CD4-positive, alpha-beta T cell (primary cell): ENCODE data around the gene LRRC2. TPM values are rescaled to one million over a fixed set of nuclear protein-coding genes. Genes with fewer than 3 reads are reported as not detected.
"Not testable (repeated sequence)": the region's sequence is repeated elsewhere in the genome, so short reads cannot be mapped to it uniquely, and the experiment has no call there.

ENCODE experiments used
- ATAC-seq: fragments of 200-7000 bp; cut with Tn5 transposase; one replicate; pipeline ENCODE4 v1.10.0; 2022; ENCODE audit warnings: mild to moderate bottlenecking; ENCODE audit not compliant: poor library complexity
- CTCF ChIA-PET: fragments of 350-600 bp; sonication (Branson Sonifier 250); formaldehyde crosslinking; loops from one replicate; lab custom pipeline; 2021; ENCODE audit warnings: antibody characterized with exemption, inconsistent platforms; lab: Charles Lee
- POLR2A ChIA-PET: fragments of 350-600 bp; sonication (Branson Sonifier 250); formaldehyde crosslinking; loops from one replicate; lab custom pipeline; 2021; ENCODE audit warnings: antibody characterized with exemption, inconsistent platforms; lab: Charles Lee
- DNase-seq, 14 experiments: peaks; one replicate each; pipeline ENCODE4 v3.0.0-alpha.2; 2013 to 2020; ENCODE audit warnings: mixed read lengths in 2 of 14
- H3K27ac ChIP-seq, 2 donors: one replicate each; pipeline versions ENCODE4 v1.5.1 to v1.7.0; 2013; ENCODE audit warnings: low read length in 2 of 2, low read depth in 1 of 2, mild to moderate bottlenecking in 1 of 2
- H3K27me3 ChIP-seq, 2 experiments: 1 replicate in 1 of 2; 2 replicates in 1 of 2; pipeline versions ENCODE4 v1.6.1 to v1.7.0; 2013; ENCODE audit warnings: low read length in 2 of 2, control low read depth in 1 of 2, mild to moderate bottlenecking in 1 of 2, moderate library complexity in 1 of 2; ENCODE audit not compliant: insufficient read depth in 2 of 2, control insufficient read depth in 1 of 2
- H3K36me3 ChIP-seq: one replicate; pipeline ENCODE4 v1.6.1; 2013; ENCODE audit warnings: low read length, control low read depth; ENCODE audit not compliant: insufficient read depth
- H3K4me1 ChIP-seq: one replicate; pipeline ENCODE4 v1.6.1; 2013; ENCODE audit warnings: low read length, control low read depth; ENCODE audit not compliant: insufficient read depth
- H3K4me3 ChIP-seq: one replicate; pipeline ENCODE4 v1.5.1; 2013; ENCODE audit warnings: mild to moderate bottlenecking, low read length, moderate library complexity
- H3K9me3 ChIP-seq, 2 experiments: 1 replicate in 1 of 2; 2 replicates in 1 of 2; pipeline versions ENCODE4 v1.6.1 to v1.7.0; 2013; ENCODE audit warnings: low read length in 2 of 2, mild to moderate bottlenecking in 2 of 2, control low read depth in 1 of 2, moderate library complexity in 1 of 2; ENCODE audit not compliant: control insufficient read depth in 1 of 2, insufficient read depth in 1 of 2
- H3K27ac Mint-ChIP-seq: one replicate; pipeline ENCODE4 v1.8.0; 2020; ENCODE audit warnings: mixed read lengths
- H3K27me3 Mint-ChIP-seq: one replicate; pipeline ENCODE4 v1.8.0; 2021; ENCODE audit warnings: mixed read lengths
- H3K36me3 Mint-ChIP-seq: one replicate; pipeline ENCODE4 v1.8.0; 2021; ENCODE audit warnings: low read depth, mixed read lengths
- H3K4me1 Mint-ChIP-seq: one replicate; pipeline ENCODE4 v1.8.0; 2021; ENCODE audit warnings: low read depth, mixed read lengths
- H3K4me3 Mint-ChIP-seq: one replicate; pipeline ENCODE4 v1.8.0; 2020; ENCODE audit warnings: mild to moderate bottlenecking, mixed read lengths
- H3K9me3 Mint-ChIP-seq: one replicate; pipeline ENCODE4 v1.8.0; 2020; ENCODE audit warnings: mixed read lengths
- intact Hi-C, 2 experiments: fragments of 100-400 bp; cut with DNase I in 1 of 2; cut with micrococcal nuclease in 1 of 2; formaldehyde crosslinking; loops; one replicate each; pipeline versions ENCODE4 v1.15.1 to v1.9.0; 2023 to 2025; cut with DNase I, micrococcal nuclease
- total RNA-seq, 174 experiments: library from RNA in 2 of 174; stranded (reverse) in 2 of 174; gene quantifications; one replicate each; pipeline ENCODE4 v1.2.3 and lab custom pipeline; 2021 to 2026
- TF ChIP-seq, protein P1 (sequence below): fragments of 200-600 bp; IDR thresholded peaks from one replicate; pipeline ENCODE4 v1.8.0; 2022; ENCODE audit warnings: antibody characterized with exemption, mild to moderate bottlenecking

LRRC2 gene
- total RNA-seq, 2 experiments from 2014 or later = 0.59 to 0.91 TPM

DNA sequence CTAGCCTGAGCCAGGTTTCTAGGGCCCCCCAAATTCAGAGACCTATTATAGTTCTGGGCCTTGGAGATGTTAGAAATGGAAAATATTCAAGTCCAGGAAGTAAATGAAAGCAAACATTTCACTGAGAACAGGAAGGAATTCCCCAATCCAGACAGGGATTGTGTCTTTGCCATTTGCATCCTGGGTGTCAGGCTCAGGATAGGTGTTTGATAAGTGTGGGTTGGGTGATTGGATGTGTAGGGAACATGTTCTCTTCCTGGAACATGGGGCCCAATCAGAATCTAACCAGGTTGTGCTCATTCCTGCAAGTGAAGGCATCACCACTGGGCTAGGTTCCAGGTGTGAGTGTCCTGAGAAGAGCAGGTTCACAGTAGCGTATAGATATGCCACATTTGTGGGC, 14.6 kb upstream of the LRRC2 start:
- H3K4me1 ChIP-seq = no peaks in the 10 kb centered on the region
- no peak overlapping the region for H3K4me3 Mint-ChIP-seq
- H3K27ac Mint-ChIP-seq = no peak overlapping the region
- no peaks in the 10 kb centered on the region for H3K27me3 ChIP-seq
- H3K36me3 ChIP-seq = no peaks in the 10 kb centered on the region
- no peak for ATAC-seq
- no peak overlapping the region for H3K4me3 ChIP-seq
- no peaks in the 10 kb centered on the region for H3K9me3 Mint-ChIP-seq
- no peak for DNase-seq
- no peak overlapping the region for H3K27ac ChIP-seq
- TF ChIP-seq, protein P1, sequence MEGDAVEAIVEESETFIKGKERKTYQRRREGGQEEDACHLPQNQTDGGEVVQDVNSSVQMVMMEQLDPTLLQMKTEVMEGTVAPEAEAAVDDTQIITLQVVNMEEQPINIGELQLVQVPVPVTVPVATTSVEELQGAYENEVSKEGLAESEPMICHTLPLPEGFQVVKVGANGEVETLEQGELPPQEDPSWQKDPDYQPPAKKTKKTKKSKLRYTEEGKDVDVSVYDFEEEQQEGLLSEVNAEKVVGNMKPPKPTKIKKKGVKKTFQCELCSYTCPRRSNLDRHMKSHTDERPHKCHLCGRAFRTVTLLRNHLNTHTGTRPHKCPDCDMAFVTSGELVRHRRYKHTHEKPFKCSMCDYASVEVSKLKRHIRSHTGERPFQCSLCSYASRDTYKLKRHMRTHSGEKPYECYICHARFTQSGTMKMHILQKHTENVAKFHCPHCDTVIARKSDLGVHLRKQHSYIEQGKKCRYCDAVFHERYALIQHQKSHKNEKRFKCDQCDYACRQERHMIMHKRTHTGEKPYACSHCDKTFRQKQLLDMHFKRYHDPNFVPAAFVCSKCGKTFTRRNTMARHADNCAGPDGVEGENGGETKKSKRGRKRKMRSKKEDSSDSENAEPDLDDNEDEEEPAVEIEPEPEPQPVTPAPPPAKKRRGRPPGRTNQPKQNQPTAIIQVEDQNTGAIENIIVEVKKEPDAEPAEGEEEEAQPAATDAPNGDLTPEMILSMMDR = no peak
- no peaks in the 10 kb centered on the region for H3K9me3 ChIP-seq
- CTCF ChIA-PET = no interaction called here
- H3K4me1 Mint-ChIP-seq = peaks cover 11% of the 10 kb centered on the region
- no peaks in the 10 kb centered on the region for H3K27me3 Mint-ChIP-seq
- intact Hi-C loops = no loop called here
- H3K36me3 Mint-ChIP-seq = no peaks in the 10 kb centered on the region
- POLR2A ChIA-PET = no interaction called here

DNA sequence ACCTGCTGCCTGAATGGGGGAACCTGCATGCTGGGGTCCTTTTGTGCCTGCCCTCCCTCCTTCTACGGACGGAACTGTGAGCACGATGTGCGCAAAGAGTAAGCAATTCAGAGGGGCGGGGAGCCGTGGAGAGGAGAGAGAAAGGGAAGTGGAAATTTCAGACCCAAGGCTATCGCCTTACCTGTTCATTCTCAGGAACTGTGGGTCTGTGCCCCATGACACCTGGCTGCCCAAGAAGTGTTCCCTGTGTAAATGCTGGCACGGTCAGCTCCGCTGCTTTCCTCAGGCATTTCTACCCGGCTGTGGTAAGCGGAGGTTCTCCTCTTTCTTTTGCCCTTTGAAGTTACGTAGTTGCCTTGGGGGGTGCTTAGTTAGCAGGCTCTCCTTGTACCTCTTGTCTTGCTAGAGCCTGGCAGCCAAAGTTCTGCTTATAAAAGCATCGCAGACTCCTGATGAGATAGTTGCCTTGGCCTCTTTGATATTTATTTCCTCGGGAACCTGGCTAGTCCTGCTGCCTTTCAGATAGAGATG, 13.7 kb upstream of the LRRC2 start:
- Histone ChIP-seq H3K9me3 (no peaks in the 10 kb centered on the region), H3K4me1 (no peaks in the 10 kb centered on the region), H3K4me3 (no peak overlapping the region), H3K27me3 (peaks cover 0 to 2% of the 10 kb centered on the region in 2 experiments), H3K27ac (no peak overlapping the region), H3K36me3 (no peaks in the 10 kb centered on the region)
- Mint-ChIP-seq H3K27me3 (no peaks in the 10 kb centered on the region), H3K4me1 (peaks cover 11% of the 10 kb centered on the region), H3K9me3 (no peaks in the 10 kb centered on the region), H3K27ac (no peak overlapping the region), H3K4me3 (no peak overlapping the region), H3K36me3 (no peaks in the 10 kb centered on the region)
- ChIA-PET CTCF (no interaction called here), POLR2A (no interaction called here)
- ATAC-seq (no peak), DNase-seq (no peak)
- intact Hi-C loops = no loop called here
- TF ChIP-seq, protein P1 = no peak

DNA sequence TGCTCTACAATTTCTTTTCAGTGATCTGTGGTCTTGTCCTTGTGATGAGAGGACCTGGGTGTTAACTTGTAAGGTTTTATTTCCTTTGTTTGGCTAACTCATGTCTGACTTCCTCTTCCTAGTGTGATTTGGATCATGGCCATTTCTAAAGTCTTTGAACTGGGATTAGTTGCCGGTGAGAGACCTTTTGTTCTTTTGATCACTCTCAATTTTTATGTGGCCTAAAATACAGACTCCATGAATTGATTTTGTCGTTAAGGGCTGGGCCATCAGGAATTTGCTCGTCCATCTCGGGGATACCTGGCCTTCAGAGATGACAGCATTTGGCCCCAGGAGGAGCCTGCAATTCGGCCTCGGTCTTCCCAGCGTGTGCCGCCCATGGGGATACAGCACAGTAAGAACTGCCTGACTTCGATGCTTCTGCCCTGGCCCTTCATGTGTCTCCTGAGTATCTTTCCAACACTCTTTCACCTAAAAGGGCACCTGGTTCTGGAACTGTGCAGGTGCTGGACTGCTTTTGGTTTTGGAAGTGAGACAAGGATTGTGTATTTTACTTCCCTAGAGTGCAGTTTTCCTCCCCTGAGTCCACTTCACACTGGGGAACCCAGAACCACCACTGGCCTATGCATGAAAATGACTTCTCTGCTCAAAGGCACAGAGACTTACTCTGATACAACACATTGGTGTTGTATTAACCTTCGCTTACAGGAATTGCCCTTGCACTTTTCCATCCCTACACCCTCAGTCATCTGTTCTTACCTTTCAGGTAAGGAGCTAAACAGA, 13.1 kb upstream of the LRRC2 start:
- H3K36me3 ChIP-seq = no peaks in the 10 kb centered on the region
- H3K4me3 Mint-ChIP-seq = no peak overlapping the region
- no peaks in the 10 kb centered on the region for H3K9me3 ChIP-seq
- peaks cover 11% of the 10 kb centered on the region for H3K4me1 Mint-ChIP-seq
- intact Hi-C loops = no loop called here
- ATAC-seq (no peak), DNase-seq (no peak)
- peaks cover 0 to 2% of the 10 kb centered on the region in 2 experiments for H3K27me3 ChIP-seq
- H3K27ac Mint-ChIP-seq = no peak overlapping the region
- H3K4me3 ChIP-seq = no peak overlapping the region
- ChIA-PET POLR2A (no interaction called here), CTCF (interaction anchor here (0.8 kb wide), 2 partner anchors 90 to 95 kb away, joined by 3 read pairs; no protein-coding TSS in a partner anchor)
- no peaks in the 10 kb centered on the region for H3K27me3 Mint-ChIP-seq
- H3K9me3 Mint-ChIP-seq = no peaks in the 10 kb centered on the region
- no peaks in the 10 kb centered on the region for H3K36me3 Mint-ChIP-seq
- TF ChIP-seq, protein P1 = no peak
- H3K27ac ChIP-seq = no peak overlapping the region
- H3K4me1 ChIP-seq = no peaks in the 10 kb centered on the region

- intact Hi-C loops, H3K4me3 ChIP-seq, H3K27me3 ChIP-seq, ATAC-seq, H3K27ac ChIP-seq, H3K9me3 Mint-ChIP-seq, H3K4me3 Mint-ChIP-seq, H3K36me3 Mint-ChIP-seq, H3K27me3 Mint-ChIP-seq, H3K9me3 ChIP-seq, H3K36me3 ChIP-seq, H3K27ac Mint-ChIP-seq, DNase-seq, H3K4me1 ChIP-seq: not testable (repeated sequence)
- peaks cover 11% of the 10 kb centered on the region for H3K4me1 Mint-ChIP-seq
- POLR2A ChIA-PET = interaction anchor here (1.0 kb wide), 1 partner anchor 19 kb away, joined by 3 read pairs; no protein-coding TSS in a partner anchor
- CTCF ChIA-PET = interaction anchor here (1.5 kb wide), 1 partner anchor 89 kb away, joined by 3 read pairs; no protein-coding TSS in a partner anchor
These were observed 11.6 kb upstream of the LRRC2 start for GRCh38 chr3:46577580-46578249.
